T-helper 2 cell (primary cell): ENCODE data around the gene IL18R1.

Experiments
- DNase-seq, 5 experiments: peaks; one replicate each; pipeline versions ENCODE4 v3.0.0 to v3.0.0-alpha.2; 2012 to 2022

The IL18R1 gene

DNA sequence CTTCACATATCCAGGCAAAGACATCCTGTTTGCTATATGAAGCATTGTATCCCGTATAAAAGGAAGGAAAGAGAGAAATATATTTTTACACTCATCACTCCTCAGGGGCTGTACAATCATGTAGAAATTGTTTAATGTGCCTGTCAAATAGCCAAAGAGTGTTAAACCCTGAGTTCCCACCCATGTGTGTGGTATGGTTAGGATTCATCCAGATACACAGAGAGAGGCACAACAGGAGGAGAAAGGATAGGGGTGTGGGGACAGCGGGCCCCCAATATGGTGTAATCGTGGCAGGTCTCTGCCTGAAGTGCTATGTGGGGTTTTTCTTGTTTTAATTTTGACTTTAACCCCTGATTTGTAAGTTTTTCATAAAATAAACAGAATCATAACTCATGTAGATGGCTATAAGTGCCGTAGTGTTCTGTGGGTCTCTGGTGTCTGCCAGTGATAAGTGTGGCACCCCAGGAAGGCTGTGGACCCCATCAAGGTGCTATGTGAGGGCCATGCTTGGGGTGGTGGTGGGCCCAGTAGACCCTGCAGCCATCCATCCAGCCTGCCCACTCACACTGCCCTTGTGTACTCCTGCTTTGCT lies 10.2 kb upstream of the IL18R1 start:
- no peak for DNase-seq

DNA sequence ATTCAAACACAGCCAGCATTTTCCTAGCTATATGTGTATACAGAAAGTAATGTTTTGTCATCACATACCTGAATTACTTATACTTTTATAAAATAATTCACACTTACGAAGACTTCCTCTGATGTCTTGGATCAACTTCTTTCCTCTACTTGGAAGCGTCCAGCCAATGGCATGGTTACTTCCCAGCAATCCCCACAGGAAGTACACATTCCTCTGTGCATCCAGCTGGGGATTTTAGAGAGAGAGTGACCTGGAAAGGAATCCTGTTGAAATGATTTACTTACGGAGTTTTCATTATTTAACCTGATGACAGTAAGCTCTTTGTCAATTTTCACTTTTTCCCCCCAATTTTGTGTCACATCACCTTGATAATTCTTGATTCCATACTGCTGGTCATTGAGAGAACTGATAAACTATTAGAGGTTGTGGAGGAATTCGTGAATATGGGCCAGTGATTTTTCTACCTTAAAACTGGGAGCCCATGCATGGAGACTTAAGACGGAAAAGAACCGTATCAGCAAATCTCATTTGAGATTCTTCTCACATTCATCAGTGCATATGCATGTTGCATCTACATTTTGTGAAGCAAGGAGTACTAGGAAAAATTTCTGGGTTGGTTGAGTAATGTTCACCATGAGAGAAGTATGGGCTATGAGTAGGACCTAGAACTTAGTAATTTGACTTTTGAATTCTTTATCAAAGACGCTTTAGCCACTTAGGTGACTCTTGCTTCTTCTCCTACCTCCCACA lies 9.0 kb upstream of the IL18R1 start:
- DNase-seq, result no peak

DNA sequence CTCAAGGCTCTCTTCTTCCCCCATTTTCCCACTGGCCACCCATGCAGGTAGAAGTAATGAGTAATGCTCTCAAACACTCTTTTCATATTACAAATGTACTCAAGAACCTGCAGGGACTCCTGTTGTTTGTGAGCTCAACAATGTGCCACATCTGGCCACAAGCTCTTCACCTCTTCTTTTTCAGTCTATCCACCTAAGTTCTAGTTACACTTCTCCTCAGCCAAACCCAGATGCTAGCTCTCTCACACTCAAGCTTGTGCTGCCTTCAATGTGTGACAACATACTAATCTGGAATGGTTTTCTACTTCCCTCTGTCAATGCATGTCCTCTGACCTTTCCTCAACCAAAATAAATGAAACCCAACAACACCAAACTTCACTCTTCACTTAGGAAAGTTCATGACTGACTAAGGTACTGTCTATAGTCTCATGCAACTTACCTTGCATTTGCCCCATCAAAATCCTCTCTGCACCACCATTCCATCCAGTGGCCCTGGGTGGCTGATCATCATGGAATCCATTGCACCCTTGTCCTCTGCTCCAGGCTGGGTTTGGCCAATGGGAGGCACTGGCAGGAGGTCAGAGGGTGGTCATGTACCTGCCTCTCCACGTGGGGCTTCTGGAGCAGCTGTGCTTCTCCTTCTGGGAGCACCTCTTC lies 5.3 kb upstream of the IL18R1 start:
- DNase-seq, result peak in 1 of 5 experiments; percentile 57

DNA sequence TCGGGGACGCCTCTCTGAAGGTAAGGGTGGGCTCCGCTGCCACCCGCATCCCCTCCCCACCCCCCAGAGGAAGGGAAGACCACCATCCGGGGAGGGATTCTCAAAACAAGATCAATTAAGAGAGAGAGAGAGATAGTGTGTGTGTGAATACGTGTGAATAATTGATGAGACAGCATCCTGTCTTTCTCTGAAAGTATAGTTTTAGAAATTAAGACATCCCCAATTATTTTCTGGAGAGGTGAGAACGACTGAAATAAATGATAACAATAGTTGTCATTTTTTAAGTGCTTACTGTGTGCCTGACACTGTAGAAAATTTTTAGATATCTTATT lies 751 bp downstream of the IL18R1 start:
- no peak for DNase-seq

GRCh38 chr2:102356741-102357140 lies 1.1 kb downstream of the IL18R1 start:
- no peak for DNase-seq

GRCh38 chr2:102357937-102358336 lies 2.3 kb downstream of the IL18R1 start:
- DNase-seq, result no peak

- peak in 2 of 5 experiments; percentile 5 to 48 for DNase-seq
These were observed 2.9 kb downstream of the IL18R1 start for GRCh38 chr2:102358496-102358895.

DNA sequence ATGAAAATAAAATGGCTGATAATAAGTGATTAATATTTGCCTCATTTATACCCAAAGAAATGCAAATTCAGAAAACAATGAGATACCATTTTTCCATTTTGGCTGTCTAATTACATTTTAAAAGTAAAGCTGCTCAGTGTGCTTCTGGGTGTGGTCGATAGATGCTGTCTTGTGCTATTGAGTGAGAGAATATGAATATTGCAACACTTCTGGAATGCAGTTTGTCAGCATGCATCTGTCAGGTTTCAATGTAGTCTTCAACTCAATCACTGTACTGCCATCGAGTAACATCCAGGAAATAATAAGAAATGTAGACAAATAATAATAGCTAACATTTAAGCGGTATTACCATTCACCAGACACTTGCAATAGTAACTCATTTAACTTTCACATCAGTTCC lies 3.9 kb downstream of the IL18R1 start:
- no peak for DNase-seq

DNA sequence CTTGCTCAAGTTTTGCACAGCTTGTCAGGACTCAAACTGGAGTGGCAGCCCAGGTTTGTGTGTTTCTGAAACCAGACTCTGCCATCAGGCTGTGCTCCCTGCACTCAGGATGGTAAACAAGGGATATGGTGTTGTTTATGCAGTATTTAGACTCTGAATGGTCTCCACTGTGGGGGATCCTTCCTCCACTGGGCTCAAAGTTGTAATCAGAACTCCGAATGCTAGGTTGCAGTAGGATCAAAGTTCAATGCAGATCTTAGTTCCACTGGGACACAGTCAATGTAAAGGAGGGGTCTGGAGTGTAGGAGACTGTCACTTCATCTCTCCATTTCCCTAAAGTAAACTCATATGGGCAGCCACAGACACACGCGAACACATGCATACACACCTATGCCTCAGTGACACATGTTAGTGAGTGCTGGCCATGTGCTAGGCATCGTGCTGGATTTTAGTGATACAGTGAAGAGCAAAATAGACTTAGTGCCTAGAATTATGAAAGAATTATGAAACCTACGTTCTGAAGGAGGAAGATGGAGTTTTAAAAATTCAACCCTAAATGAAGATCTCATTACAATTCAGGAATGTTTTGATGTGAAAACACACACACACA lies 6.1 kb downstream of the IL18R1 start:
- no peak for DNase-seq

DNA sequence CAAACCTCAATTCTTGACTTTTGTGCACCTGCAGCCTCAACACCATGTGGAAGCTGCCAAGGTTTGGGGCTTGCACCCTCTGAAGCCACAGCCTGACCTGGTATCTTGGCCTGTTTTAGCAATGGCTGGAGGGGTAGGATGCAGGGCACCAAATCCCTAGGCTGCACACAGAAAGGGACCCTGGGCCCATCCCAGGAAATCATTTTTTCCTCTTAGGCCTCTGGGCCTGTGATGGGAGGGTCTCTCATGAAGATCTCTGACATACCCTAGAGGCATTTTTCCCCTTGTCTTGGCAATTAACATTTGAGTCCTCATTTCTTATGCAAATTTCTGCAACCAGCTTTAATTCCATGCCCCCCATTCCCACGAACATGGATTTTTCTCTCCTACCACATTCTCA lies 10.2 kb downstream of the IL18R1 start:
- DNase-seq, result no peak

DNA sequence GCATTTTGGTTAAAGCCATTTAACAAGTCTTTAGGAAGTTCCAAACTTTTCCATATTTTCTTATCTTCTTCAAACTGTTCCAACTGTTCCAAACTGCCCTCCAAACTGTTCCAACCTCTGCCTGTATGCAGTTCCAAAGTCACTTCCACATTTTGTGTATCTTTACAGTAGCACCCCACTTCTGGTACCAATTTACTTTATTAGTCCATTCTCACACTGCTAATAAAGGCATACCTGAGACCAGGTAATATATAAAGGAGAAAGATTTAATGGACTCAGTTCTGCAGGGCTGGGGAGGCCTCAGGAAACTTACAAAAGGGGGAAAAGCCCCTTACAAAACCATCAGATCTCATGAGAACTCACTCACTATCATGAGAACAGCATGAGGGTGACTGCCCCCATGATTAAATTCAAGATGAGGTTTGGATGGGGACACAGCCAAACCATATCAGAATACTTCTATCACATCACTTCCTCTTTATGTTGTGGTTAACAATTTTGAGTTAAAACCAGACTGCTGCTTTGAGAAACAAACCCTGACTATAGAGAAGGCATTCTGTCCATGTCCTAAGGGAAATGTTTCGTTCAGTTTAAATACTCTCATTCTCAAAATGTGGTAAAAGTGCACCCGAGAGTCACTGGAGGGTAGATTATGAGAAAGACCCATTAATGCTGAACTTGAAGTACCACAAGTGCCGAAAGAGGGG lies 11.0 kb downstream of the IL18R1 start:
- peak in 2 of 5 experiments; percentile 58 to 85 for DNase-seq

GRCh38 chr2:102367331-102367971 lies 11.9 kb downstream of the IL18R1 start:
- peak in 2 of 5 experiments; percentile 79 to 95 for DNase-seq

DNA sequence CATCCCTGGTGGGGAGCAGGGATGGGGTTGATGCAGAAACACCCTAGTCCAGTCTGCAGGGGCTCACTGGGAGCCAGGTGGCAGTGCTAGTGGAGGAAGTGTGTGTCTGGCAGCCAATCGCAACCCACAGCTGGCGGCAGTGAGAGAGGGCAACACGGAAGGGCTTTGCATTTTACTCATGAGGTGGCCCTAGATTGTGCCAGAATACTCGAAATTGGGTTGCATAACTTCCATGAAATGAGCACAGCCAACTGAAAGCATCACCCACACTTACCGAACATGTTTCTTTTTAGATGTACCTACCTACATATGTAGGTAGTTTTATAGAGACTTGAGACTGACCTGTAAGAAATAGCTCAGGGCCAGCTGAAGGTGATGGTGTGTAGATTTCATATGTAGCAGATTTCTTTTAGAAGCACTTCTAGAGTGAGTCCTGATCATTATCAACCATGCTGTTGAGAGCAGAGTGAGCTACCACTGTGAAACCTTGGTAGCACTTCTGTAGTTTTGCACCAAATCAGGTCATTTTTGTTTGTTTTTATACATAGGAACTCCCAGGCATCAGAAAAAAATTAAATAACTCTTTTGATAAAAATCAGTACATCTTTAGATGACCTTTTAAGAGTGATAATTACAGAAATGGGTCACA lies 13.0 kb downstream of the IL18R1 start:
- peak in 2 of 5 experiments; percentile 43 to 85 for DNase-seq

DNA sequence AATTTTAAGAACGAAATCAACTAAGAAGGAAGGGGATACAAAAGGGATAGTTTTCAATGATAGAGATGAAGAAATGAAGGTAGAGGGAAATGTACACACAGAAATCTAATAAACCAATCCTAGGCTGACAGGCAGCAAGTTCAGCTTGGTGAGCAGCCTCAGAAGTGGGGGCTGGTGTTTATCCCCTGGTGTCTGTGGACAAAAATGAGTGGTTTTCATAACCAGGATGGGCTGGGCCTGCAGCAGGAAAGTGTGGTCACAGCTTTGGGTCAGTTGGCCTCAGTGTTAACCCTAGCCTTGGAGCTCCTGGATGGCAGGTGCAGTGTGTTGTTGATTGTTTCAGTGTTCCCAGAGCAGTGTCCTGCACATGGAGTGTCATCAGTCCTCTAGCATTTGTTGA lies 14.3 kb downstream of the IL18R1 start:
- no peak for DNase-seq

DNA sequence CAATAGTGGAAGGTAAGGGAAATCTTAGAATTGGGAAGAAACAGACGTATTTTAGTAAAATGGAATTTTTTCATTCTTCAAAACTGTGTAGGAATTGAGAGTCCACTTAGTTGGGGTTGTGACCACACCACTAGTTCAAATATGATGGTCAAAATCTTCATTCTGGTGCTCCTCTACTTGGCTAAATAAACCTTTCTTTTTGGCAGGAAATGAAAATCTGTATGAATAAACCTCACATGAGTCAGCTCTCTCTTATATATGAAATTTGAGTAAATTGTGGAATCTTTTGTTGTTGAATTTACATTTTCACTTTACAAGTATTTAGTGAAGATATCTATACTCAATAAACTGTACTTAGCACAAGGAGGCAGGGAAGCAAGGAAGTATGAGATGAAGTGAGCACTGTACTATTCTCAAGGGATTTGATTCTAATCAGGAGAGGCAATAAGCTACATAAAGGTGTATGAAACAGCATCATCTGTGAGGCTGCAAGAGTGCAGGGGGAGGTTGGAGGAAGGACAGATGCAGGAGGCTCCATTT lies 20.5 kb downstream of the IL18R1 start:
- DNase-seq, result no peak

GRCh38 chr2:102383722-102384121 lies 28.1 kb downstream of the IL18R1 start:
- no peak for DNase-seq

- DNase-seq, result no peak
These were observed 29.9 kb downstream of the IL18R1 start for GRCh38 chr2:102385522-102385921.

DNA sequence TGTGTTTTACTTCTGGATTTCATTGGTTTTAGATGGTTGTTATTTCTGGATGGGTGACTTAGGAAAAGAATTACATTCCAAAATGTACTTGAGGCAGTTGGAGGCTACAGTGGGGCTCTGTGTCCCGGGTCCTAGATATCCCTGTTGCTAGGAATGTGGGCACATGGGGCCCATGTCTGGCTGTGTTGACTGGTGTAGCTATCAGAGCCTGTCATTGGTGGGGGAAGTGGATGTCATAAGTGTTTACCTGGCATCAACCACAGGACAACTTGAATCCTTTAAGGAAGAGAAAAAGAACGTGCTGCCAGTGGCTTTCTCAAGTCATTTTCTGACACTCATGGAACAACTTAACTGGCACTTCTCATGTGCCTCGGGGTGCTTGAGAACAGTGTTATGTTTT lies 30.4 kb downstream of the IL18R1 start:
- no peak for DNase-seq

GRCh38 chr2:102386867-102387541 lies 31.4 kb downstream of the IL18R1 start:
- no peak for DNase-seq

- no peak for DNase-seq
These were observed 32.4 kb downstream of the IL18R1 start for GRCh38 chr2:102387763-102388546.
